HT-29 (cell line): Measurements from ENCODE around the gene TUSC2. TPM values are rescaled to one million over a fixed set of nuclear protein-coding genes. Genes with fewer than 3 reads are reported as not detected.

Source experiments
- DNase-seq: peaks from one replicate; pipeline ENCODE4 v3.0.0-alpha.2; 2015; ENCODE audit warnings: low spot score
- total RNA-seq: library from RNA; depleted of rRNA; stranded (reverse); fragments of >200 nt; shearing (Covaris generic); gene quantifications from 2 replicates; pipeline ENCODE4 v1.2.3, GENCODE V29; 2014; rRNA removed

The TUSC2 gene
- total RNA-seq = 66.8 and 69.2 TPM in 2 replicates

- peak; percentile 92 for DNase-seq
Observed at GRCh38 chr3:50327943-50328691, at the start of gene TUSC2. TSS of gene TUSC2 (minus strand) at chr3:50328223. CDS start at chr3:50328099, 124 bp downstream.

- DNase-seq = no peak
Observed at GRCh38 chr3:50375258-50375931, 47.4 kb upstream of the TUSC2 start.

- no peak for DNase-seq
Observed at GRCh38 chr3:50374363-50375257, 46.6 kb upstream of the TUSC2 start.

- DNase-seq = no peak
Observed at GRCh38 chr3:50373146-50374051, 45.4 kb upstream of the TUSC2 start.

- DNase-seq = no peak
Observed at GRCh38 chr3:50372349-50372748, 44.3 kb upstream of the TUSC2 start.

GRCh38 chr3:50371133-50371685, 43.2 kb upstream of the TUSC2 start:
- no peak for DNase-seq

- DNase-seq = no peak
Observed at GRCh38 chr3:50370594-50370993, 42.6 kb upstream of the TUSC2 start.

GRCh38 chr3:50369012-50369670, 41.1 kb upstream of the TUSC2 start:
- DNase-seq = no peak

- DNase-seq = no peak
Observed at GRCh38 chr3:50365842-50366220, 37.8 kb upstream of the TUSC2 start.

- peak; percentile 78 for DNase-seq
Observed at GRCh38 chr3:50365080-50365841, 37.2 kb upstream of the TUSC2 start.

- DNase-seq = peak; percentile 34
Observed at GRCh38 chr3:50364573-50365079, 36.6 kb upstream of the TUSC2 start.

- no peak for DNase-seq
Observed at GRCh38 chr3:50359760-50360110, 31.7 kb upstream of the TUSC2 start.

- peak; percentile 90 for DNase-seq
Observed at GRCh38 chr3:50358911-50359759, 31.1 kb upstream of the TUSC2 start, which contains the start of gene TMEM115. TSS of gene TMEM115 (minus strand) at chr3:50359521. CDS start at chr3:50359063, 458 bp downstream.

- no peak for DNase-seq
Observed at GRCh38 chr3:50358355-50358910, 30.4 kb upstream of the TUSC2 start.

- DNase-seq = no peak
Observed at GRCh38 chr3:50357481-50357880, 29.5 kb upstream of the TUSC2 start.

GRCh38 chr3:50356553-50356952, 28.5 kb upstream of the TUSC2 start:
- DNase-seq = no peak

GRCh38 chr3:50355829-50356552, 28.0 kb upstream of the TUSC2 start:
- DNase-seq = no peak
